ENCODE data around the gene MOB2. TPM values are rescaled to one million over a fixed set of nuclear protein-coding genes. Genes with fewer than 3 reads are reported as not detected.

The MOB2 gene
- total RNA-seq, 2 experiments from 2014 or later, result 34.1 to 34.7 TPM

DNA sequence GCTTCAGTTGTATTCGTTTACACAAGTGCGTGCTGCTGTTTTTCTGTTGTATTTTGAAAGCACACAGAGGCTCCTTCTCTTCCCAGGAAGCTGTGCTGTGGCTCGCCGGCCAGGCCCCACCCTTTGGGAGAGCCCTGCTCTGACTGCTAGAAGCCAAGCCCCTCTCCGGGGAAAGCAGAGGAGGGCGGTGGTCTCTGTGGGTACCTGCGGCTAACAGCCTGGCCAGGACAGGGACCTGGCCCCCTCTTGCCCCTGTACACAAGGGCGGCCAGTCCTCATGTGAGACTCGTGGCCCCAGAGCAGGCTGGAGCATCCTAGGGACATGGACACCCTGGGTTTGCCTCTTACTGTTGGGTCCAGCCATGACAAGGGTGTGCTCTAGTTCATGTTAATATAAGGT, 14.8 kb downstream of the MOB2 start:
- Mint-ChIP-seq H3K4me3 (no peak overlapping the region), H3K27me3 (no peaks in the 10 kb centered on the region), H3K4me1 (no peaks in the 10 kb centered on the region), H3K36me3 (no peaks in the 10 kb centered on the region), H3K9me3 (ENCODE audit: low read depth) (no peaks in the 10 kb centered on the region), H3K27ac (no peak overlapping the region)
- ATAC-seq, result no peak
- DNase-seq, result no peak
- CTCF ChIA-PET, result no interaction called here

DNA sequence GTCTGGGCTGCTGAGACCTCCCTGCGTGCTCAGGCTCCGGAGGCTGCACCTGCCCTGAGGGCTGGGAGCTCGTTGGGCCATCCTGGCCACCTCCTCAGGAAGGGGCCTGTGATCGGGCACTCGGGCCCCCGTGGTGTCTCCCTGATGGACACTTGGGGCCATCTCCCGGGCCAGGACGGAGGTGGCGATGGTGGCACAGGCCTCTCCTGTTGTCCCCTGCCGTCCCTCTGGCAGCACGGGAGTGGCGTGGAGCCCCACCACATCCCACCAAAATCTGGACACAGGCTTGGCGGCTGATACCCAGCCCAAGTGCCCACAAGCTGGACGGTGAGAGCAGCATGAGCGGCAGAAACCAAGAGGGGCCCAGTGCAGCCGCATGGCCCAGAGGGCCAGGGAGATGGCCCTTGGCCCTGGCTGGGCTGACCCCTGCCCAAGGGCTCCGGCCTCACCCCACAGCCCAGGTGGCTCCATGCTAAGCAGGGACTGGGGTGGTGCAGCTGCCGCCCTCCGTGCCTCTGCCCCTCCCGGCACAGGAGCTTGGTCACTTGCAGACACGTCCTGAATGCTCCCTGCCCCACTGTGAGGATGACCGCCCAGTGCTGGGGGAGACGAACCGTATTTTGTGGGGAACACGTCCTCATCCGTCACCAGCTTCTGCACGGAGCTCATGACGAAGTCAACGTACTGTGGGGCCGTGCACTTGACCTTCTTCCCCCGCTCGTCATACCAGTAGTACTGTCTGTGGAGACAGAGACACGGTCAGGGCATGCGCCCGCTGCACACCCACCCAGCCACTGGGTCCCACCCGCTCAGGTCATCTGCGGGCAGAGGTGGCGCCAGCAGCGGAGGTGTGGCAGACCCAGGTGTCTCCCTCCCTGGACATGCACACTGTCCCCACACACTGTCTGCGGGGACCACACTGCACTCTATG, 15.6 kb downstream of the MOB2 start:
- Mint-ChIP-seq H3K27me3 (no peaks in the 10 kb centered on the region), H3K4me1 (no peaks in the 10 kb centered on the region), H3K27ac (no peak overlapping the region), H3K9me3 (ENCODE audit: low read depth) (no peaks in the 10 kb centered on the region), H3K36me3 (no peaks in the 10 kb centered on the region), H3K4me3 (no peak overlapping the region)
- DNase-seq (no peak), ATAC-seq (no peak)
- CTCF ChIA-PET, result no interaction called here

DNA sequence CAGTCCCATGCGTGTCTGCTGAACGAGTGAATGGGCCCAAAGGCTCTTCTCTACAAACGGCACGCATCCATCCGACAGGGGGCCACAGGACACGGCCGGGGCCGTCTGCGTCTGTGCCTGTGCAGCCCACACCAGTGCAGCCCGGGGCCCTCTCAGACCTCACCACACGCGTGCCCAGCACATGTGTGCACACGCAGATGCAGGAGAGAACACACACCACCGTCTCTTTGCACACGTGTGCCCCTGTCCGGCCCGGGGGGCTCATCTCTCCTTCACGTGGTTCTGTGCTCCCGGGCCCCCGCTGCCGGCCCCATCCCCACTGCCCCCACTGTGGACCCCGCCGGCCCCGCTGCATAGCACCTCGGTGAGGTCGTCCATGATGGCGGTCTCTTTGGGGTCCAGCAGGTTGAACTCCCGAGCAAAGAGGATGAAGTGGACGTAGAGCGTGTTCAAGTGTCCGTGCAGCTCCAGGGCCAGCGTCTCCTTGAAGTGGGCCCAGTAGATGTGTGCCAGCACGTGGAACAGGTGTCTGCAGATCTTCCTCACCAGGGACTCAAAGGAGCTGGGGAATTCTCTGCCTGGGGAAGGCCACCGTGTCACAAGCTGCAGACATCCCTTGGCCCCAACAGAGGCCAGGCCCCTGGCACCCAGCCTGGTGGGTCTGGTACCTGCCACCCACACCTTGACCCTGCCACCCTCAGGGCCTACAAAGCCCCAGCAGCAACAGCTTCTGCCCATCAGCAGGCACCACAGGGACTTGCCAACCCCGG, 16.5 kb downstream of the MOB2 start:
- H3K27ac Mint-ChIP-seq, result no peak overlapping the region
- CTCF ChIA-PET, result no interaction called here
- H3K4me3 Mint-ChIP-seq, result no peak overlapping the region
- ATAC-seq, result no peak
- H3K27me3 Mint-ChIP-seq, result no peaks in the 10 kb centered on the region
- H3K36me3 Mint-ChIP-seq, result no peaks in the 10 kb centered on the region
- H3K9me3 Mint-ChIP-seq (ENCODE audit: low read depth), result no peaks in the 10 kb centered on the region
- H3K4me1 Mint-ChIP-seq, result no peaks in the 10 kb centered on the region
- DNase-seq, result no peak

DNA sequence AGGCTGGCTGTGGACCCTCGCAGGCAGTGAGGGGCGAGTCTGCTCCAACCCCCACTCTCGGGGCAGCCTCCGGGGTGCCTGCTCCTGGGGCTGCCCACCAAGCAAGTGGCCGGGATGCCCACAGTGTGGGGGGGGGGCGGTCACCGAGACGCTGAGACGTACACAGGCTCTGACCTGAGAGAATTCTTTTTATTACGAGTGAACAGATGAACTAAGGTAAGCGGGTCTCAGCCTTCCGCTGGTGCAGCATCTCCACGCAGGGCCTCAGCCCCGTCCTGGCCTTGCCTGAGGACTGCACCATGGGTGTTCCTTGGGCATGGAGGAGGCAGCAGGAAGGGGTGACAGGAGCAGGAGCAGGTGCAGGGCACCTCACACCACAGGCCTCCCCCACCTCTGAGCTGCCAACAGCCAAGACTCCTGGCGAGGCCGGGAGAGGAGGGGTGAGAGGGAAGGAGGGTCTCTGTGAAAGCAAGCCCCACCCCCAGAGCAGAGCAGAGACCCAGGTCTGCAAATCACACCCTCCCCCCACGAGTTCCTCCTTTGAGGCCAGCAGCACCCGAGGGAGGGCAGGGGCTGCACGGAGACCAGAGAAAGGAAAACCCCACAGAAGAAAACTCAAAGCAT, 17.2 kb downstream of the MOB2 start:
- Mint-ChIP-seq H3K4me3 (no peak overlapping the region), H3K9me3 (ENCODE audit: low read depth) (no peaks in the 10 kb centered on the region), H3K27ac (no peak overlapping the region), H3K4me1 (no peaks in the 10 kb centered on the region), H3K36me3 (no peaks in the 10 kb centered on the region), H3K27me3 (no peaks in the 10 kb centered on the region)
- ATAC-seq, result no peak
- no peak for DNase-seq
- CTCF ChIA-PET, result no interaction called here

DNA sequence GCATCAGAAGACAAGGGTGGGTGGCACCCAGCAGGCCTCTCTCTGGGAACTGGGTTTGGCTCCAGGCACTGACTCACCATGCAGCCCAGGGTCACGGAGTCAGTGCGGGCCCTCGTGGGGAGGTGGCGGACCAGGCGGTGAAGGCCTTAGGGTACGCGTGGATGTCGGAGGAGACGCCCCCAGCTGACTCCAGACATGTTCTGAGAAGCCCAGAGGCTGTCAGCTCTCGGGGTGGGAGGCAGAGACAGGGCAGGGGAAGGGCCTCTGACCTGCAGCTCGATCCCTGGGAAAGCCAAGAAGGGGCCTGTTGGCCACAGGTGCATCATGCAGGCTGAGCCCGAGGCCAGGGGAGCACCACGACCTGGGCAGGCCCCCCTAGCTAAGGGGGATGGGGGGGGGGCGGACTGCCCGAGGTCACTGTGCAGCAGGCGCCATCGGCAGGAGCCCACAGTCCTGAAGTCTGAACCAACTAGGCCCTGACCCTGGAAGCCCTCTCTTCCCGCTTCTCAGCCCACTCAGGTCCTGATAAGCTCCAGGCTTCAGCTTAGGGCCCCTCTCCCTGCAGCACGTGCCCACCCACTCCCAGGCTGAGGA, 18.0 kb downstream of the MOB2 start:
- CTCF ChIA-PET, result no interaction called here
- no peaks in the 10 kb centered on the region for H3K4me1 Mint-ChIP-seq
- no peaks in the 10 kb centered on the region for H3K27me3 Mint-ChIP-seq

DNA sequence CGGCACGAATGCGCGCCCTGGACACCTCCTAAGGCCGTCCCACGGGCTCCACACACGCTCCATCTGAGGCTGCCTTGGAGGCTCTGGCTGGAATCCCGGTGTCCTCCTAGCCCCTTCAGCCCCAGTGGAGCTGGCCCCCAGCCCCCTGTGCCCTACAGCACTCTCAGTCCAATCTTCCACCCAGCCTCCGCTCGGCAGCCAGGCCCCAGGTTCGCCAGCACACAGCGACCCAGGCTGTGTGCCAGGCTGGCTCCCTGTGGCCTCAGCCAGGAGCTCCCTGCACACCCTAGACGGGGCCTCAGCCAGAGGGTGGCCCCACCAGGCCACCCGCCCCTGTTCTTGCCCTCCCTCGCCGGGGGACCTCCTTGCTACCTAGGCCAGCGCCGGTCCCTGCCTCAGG, 18.6 kb downstream of the MOB2 start:
- H3K4me3 Mint-ChIP-seq, result no peak overlapping the region
- no peaks in the 10 kb centered on the region for H3K27me3 Mint-ChIP-seq
- H3K4me1 Mint-ChIP-seq, result no peaks in the 10 kb centered on the region
- no peak overlapping the region for H3K27ac Mint-ChIP-seq
- DNase-seq (no peak), ATAC-seq (no peak)
- H3K9me3 Mint-ChIP-seq (ENCODE audit: low read depth), result no peaks in the 10 kb centered on the region
- H3K36me3 Mint-ChIP-seq, result no peaks in the 10 kb centered on the region
- CTCF ChIA-PET, result no interaction called here

More for the DNA sequence above, 18.0 kb downstream of the MOB2 start:
- Mint-ChIP-seq H3K36me3 (no peaks in the 10 kb centered on the region), H3K27ac (no peak overlapping the region), H3K9me3 (ENCODE audit: low read depth) (no peaks in the 10 kb centered on the region), H3K4me3 (no peak overlapping the region)
- ATAC-seq (no peak), DNase-seq (no peak)

DNA sequence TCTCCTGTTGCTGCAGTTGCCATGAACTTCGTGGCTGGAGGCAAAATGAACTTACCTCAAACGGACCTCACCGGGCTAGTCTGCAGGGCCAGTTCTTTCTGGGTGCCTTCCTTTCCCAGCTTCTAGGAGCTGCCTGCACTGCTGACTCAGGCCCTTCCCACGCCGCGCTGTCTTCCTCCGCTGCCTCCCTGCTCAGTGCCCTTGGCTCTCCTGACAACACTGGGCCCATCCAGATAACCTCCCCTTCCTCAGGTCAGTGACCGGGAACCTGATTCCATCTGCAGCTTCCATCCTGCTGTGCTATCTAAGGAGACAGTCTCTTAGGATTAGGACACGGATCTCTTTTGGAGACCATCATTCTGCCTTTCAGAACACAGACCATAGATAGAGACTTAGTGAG, 19.3 kb downstream of the MOB2 start:
- DNase-seq (no peak), ATAC-seq (no peak)
- CTCF ChIA-PET, result no interaction called here
- no peak overlapping the region for H3K4me3 Mint-ChIP-seq
- no peaks in the 10 kb centered on the region for H3K4me1 Mint-ChIP-seq
- no peaks in the 10 kb centered on the region for H3K36me3 Mint-ChIP-seq
- no peak overlapping the region for H3K27ac Mint-ChIP-seq
- no peaks in the 10 kb centered on the region for H3K9me3 Mint-ChIP-seq (ENCODE audit: low read depth)
- H3K27me3 Mint-ChIP-seq, result no peaks in the 10 kb centered on the region

DNA sequence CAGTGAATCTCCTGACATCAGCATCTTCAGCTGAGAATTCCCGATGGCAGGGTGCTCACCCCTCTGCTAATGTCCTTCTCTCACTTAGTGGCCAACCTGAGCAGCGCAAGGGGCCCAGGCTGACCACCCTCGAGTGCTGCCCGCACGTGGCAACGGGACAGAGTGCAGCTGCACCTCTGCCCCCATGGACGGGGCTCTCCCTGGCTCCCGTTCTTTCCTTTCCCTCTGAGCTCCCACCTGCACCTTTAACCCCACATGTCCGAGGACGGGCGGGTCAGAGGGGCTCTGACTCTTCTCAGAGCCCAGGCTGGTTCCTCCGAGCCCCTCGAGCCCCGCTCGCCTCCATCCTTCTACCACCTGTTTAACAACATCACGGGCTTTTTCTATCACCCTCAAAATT, 19.8 kb downstream of the MOB2 start:
- H3K4me1 Mint-ChIP-seq, result no peaks in the 10 kb centered on the region

DNA sequence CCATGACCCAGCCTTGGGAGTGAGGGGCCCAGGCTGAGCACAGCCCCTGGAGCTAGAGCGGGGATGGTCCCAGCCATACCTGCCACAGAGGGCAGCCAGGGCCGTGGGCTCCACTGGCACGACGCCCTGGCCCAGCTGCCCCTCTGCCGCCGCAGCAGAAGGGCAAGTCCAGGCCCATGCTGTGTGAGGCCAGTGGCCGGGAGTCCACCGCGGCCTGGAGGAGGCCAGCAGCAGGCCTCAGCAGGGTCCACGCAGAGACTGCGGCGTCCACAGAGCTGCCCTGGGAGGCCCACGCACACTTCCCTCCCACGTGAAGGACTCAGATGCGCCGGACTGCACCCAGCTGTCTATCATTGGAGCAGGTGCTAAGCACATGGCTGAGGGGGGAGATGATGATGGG, 23.5 kb downstream of the MOB2 start:
- CTCF ChIA-PET, result no interaction called here
- no peak overlapping the region for H3K4me3 Mint-ChIP-seq
- ATAC-seq (no peak), DNase-seq (no peak)
- H3K27me3 Mint-ChIP-seq, result no peaks in the 10 kb centered on the region
- H3K36me3 Mint-ChIP-seq, result no peaks in the 10 kb centered on the region
- H3K9me3 Mint-ChIP-seq (ENCODE audit: low read depth), result no peaks in the 10 kb centered on the region
- no peaks in the 10 kb centered on the region for H3K4me1 Mint-ChIP-seq
- no peak overlapping the region for H3K27ac Mint-ChIP-seq

More for the DNA sequence above, 19.8 kb downstream of the MOB2 start:
- Mint-ChIP-seq H3K27me3 (no peaks in the 10 kb centered on the region), H3K9me3 (ENCODE audit: low read depth) (no peaks in the 10 kb centered on the region), H3K36me3 (no peaks in the 10 kb centered on the region), H3K27ac (no peak overlapping the region), H3K4me3 (no peak overlapping the region)
- ATAC-seq (no peak), DNase-seq (no peak)
- CTCF ChIA-PET, result no interaction called here

DNA sequence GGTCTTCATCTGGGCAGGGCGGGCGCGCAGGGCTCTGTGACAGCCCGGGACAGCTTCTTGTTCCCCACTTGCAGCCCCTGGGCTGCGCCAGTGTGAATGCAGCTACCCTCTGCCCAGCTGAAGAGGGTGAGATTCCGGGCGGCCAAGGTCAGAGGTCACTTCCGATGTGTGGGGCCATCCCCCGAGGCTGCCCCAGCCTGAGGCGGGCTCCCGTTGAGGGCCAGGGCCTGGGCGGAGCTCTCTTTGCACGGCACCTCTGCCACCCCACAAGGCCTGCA, 23.9 kb downstream of the MOB2 start:
- CTCF ChIA-PET, result no interaction called here
- Mint-ChIP-seq H3K36me3 (no peaks in the 10 kb centered on the region), H3K27ac (no peak overlapping the region), H3K4me3 (no peak overlapping the region), H3K9me3 (ENCODE audit: low read depth) (no peaks in the 10 kb centered on the region), H3K4me1 (no peaks in the 10 kb centered on the region), H3K27me3 (no peaks in the 10 kb centered on the region)
- no peak for ATAC-seq
- no peak for DNase-seq

DNA sequence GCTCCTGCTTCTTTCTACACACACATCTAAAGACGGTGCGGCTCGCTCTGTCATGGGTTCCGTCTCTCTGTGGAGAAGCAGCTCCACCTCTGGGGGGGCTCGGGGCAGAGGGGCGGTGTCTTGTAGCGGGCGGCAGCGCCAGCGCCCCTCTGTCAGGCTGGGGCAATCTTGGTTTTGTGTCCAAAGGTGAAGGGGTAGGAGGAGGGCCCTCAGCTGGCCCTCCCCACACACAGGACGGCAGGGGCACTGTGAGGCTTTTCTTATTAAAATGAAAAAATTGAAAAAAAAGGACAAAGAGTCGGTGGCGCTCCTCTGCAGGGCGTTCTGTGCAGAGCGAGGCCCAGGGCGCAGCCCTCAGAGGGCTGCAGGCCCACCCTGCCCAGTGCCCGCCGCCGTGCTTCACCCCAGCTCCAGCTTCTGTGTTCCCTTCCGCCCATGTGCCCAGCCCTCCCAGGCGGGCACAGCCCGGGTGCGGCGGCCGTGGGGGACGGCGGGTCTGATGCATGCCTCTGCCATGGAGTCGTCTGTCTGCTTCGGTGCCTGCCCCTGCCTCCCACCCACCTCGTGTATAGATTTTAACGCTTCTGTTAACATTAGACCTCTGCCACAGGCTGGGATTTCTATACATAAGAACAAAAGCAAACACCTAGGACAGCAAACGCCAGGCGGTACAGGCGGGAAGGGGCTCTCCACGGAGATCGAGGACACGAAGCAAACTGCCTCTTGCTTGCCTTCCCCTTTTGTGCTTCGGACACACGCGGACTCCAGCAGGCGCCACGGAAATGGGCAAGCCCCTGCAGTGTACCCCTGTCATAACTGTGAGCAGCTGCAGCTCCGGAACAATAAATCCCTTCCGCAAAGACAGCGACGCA, 24.5 kb downstream of the MOB2 start:
- DNase-seq (no peak), ATAC-seq (no peak)
- no peak overlapping the region for H3K27ac Mint-ChIP-seq
- no peaks in the 10 kb centered on the region for H3K4me1 Mint-ChIP-seq
- no peak overlapping the region for H3K4me3 Mint-ChIP-seq
- CTCF ChIA-PET, result no interaction called here
- no peaks in the 10 kb centered on the region for H3K36me3 Mint-ChIP-seq
- no peaks in the 10 kb centered on the region for H3K9me3 Mint-ChIP-seq (ENCODE audit: low read depth)
- no peaks in the 10 kb centered on the region for H3K27me3 Mint-ChIP-seq

DNA sequence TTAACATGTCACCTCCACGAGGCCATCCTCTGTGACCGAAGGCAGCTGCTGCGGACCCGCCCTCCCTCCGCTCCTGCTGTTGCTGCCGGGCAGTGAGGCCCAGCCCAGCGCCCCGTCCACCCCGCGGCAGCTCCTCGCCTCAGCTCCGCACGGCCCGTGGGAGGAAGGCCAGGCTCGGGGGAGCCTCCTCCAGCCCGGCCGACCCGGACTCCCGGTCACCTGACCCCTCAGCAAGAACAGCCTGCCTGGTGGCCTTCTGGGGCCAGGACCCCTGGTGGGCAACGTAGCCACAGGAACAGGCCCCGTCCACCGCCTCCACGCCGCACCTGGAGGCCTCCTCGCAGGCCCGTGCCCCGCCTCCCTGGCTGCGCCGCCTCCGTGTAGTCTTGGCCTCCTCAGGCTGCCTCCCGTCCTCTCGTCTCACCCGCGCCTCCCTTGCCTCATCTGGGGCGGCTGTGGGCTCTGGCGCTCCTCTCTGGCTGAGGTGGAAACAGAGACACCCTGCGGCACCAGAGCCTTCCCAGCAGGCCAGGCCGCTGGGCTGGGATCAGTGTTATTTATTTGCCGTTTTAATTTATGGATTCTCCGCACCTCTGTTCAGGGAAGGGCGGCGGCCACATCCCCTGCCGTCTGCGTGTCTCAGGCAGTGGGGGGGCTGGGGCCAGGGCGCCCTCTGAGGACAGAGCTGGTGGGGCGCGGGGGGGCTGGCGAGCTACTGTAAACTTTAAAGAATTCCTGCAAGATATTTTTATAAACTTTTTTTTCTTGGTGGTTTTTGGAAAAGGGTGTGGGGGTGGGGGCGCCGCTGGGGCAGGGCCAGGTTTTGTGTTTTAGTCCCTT, 25.4 kb downstream of the MOB2 start:
- Mint-ChIP-seq H3K36me3 (no peaks in the 10 kb centered on the region), H3K27ac (no peak overlapping the region), H3K4me3 (no peak overlapping the region), H3K9me3 (ENCODE audit: low read depth) (no peaks in the 10 kb centered on the region), H3K27me3 (no peaks in the 10 kb centered on the region), H3K4me1 (no peaks in the 10 kb centered on the region)
- DNase-seq (no peak), ATAC-seq (no peak)
- CTCF ChIA-PET, result no interaction called here
